Aorta (tissue), 5 donors: ENCODE results near the gene ZBTB42. TPM values are rescaled to one million over a fixed set of nuclear protein-coding genes. Genes with fewer than 3 reads are reported as not detected.
A peak's percentile ranks its signal among the peaks of the same experiment; 100 is the strongest.
"Not testable (repeated sequence)": the region's sequence is repeated elsewhere in the genome, so short reads cannot be mapped to it uniquely, and the experiment has no call there.

Experiments used
- ATAC-seq: fragments of 200-7000 bp; cut with Tn5 transposase; one replicate; pipeline ENCODE4 v1.9.1; 2022; ENCODE audit warnings: moderate library complexity; ENCODE audit not compliant: low FRiP score
- DNase-seq, 2 donors: peaks; one replicate each; pipeline ENCODE4 v3.0.0-alpha.2; 2020
- H3K27ac ChIP-seq, 2 donors: one replicate each; pipeline ENCODE4 v1.5.1; 2013; ENCODE audit warnings: low read length in 2 of 2, mild to moderate bottlenecking in 2 of 2, moderate library complexity in 2 of 2, control low read depth in 1 of 2, inconsistent platforms in 1 of 2, low read depth in 1 of 2
- H3K27me3 ChIP-seq, 2 donors: one replicate each; pipeline ENCODE4 v1.6.1; 2013; ENCODE audit warnings: control low read depth in 1 of 2, low read length in 1 of 2, mild to moderate bottlenecking in 1 of 2, moderate library complexity in 1 of 2; ENCODE audit not compliant: insufficient read depth in 2 of 2, control insufficient read depth in 1 of 2
- H3K36me3 ChIP-seq, 2 donors: one replicate each; pipeline ENCODE4 v1.6.1; 2013; ENCODE audit warnings: control low read depth in 1 of 2, low read length in 1 of 2, mild to moderate bottlenecking in 1 of 2; ENCODE audit not compliant: insufficient read depth in 2 of 2, control insufficient read depth in 1 of 2
- H3K4me1 ChIP-seq, 2 donors: one replicate each; pipeline ENCODE4 v1.6.1; 2013; ENCODE audit warnings: low read length in 2 of 2, control low read depth in 1 of 2, mild to moderate bottlenecking in 1 of 2, moderate library complexity in 1 of 2; ENCODE audit not compliant: insufficient read depth in 2 of 2, control insufficient read depth in 1 of 2
- H3K4me3 ChIP-seq, 2 donors: one replicate each; pipeline ENCODE4 v1.5.1; 2013; ENCODE audit warnings: low read length in 2 of 2, control low read depth in 1 of 2, mild to moderate bottlenecking in 1 of 2
- H3K9me3 ChIP-seq: one replicate; pipeline ENCODE4 v1.6.1; 2013; ENCODE audit warnings: mild to moderate bottlenecking, low read length; ENCODE audit not compliant: control insufficient read depth
- WGBS, 2 donors: extraction: QIAGEN DNeasy Blood & Tissue Kit; methylation state at CpG; one replicate each; pipeline ENCODE4 v1.1.7; 2013; 5-methylcytosine and 5-hydroxymethylcytosine counted together
- intact Hi-C, 2 donors: fragments of 100-400 bp; cut with DNase I; formaldehyde crosslinking; loops; one replicate each; pipeline versions ENCODE4 v1.14.2 to v1.15.0; 2022
- polyA plus RNA-seq, 2 donors: library from polyadenylated mRNA; stranded (reverse); fragments of 200-250 nt; gene quantifications; one replicate each; pipeline ENCODE4 v1.2.3, GENCODE V29; 2013
- total RNA-seq, 2 donors: library from RNA; stranded (reverse); fragmentation: NEBNext Ultra II Directional; extraction: Animal tissue kit (Norgen Biotek cat#: 25700); gene quantifications; one replicate each; pipeline ENCODE4 v1.2.1, GENCODE V29; 2021
- donor health status: healthy with polysubstance abuse.
- donor health status: Bipolar disorder and iron deficiency.
- donor health status: DM: no; HTN: no; CAD: no.
- donor health status: DM: no; HTN: no; CAD: no.
- donor health status: DM: yes; HTN: yes; CAD: no.

Gene ZBTB42
- total and polyA plus RNA-seq, 4 donors: 1.6 to 4.7 (median 3.1) TPM

- H3K36me3 ChIP-seq, H3K4me1 ChIP-seq, H3K27ac ChIP-seq, ATAC-seq, intact Hi-C loops, H3K27me3 ChIP-seq, DNase-seq, H3K9me3 ChIP-seq, H3K4me3 ChIP-seq: not testable (repeated sequence)
- WGBS, 2 donors: 91% methylated on average over 36 to 41 of the region's 41 CpGs
Observed at GRCh38 chr14:104836171-104836935, 35.5 kb downstream of the ZBTB42 start.

- ATAC-seq: no peak
- intact Hi-C loops: no loop called here
- Histone ChIP-seq H3K27ac (no peak overlapping the region), H3K9me3 (no peaks in the 10 kb centered on the region), H3K27me3 (no peaks in the 10 kb centered on the region), H3K36me3 (no peaks in the 10 kb centered on the region), H3K4me1 (peaks cover 0 to 2% of the 10 kb centered on the region in 2 donors), H3K4me3 (no peak overlapping the region)
- 78 to 84% methylated on average over 1 of the region's 1 CpG for WGBS, 2 donors
- DNase-seq: no peak
Observed at GRCh38 chr14:104841730-104842129, 40.8 kb downstream of the ZBTB42 start.

- Histone ChIP-seq H3K36me3 (no peaks in the 10 kb centered on the region), H3K9me3 (no peaks in the 10 kb centered on the region), H3K27me3 (no peaks in the 10 kb centered on the region), H3K27ac (no peak overlapping the region), H3K4me1 (peaks cover 0 to 2% of the 10 kb centered on the region in 2 donors), H3K4me3 (no peak overlapping the region)
- WGBS, 2 donors: 38 to 41% methylated on average over 13 of the region's 13 CpGs
- intact Hi-C loops: no loop called here
- ATAC-seq (no peak), DNase-seq (no peak)
Observed at GRCh38 chr14:104843006-104843405, 42.1 kb downstream of the ZBTB42 start.

- Histone ChIP-seq H3K36me3 (no peaks in the 10 kb centered on the region), H3K9me3 (no peaks in the 10 kb centered on the region), H3K27me3 (no peaks in the 10 kb centered on the region), H3K4me1 (peaks cover 0 to 2% of the 10 kb centered on the region in 2 donors), H3K27ac (no peak overlapping the region), H3K4me3 (peak overlapping the region in 1 of 2 donors; percentile 29)
- intact Hi-C loops: no loop called here
- DNase-seq (peak in 1 of 2 donors; percentile 78), ATAC-seq (peak; percentile 74)
- WGBS, 2 donors: 1% methylated on average over 69 of the region's 69 CpGs
Observed at GRCh38 chr14:104843442-104844305, 42.8 kb downstream of the ZBTB42 start.

GRCh38 chr14:104844306-104845032 lies 43.6 kb downstream of the ZBTB42 start:
- H3K4me1 ChIP-seq: peaks cover 0 to 2% of the 10 kb centered on the region in 2 donors
- no peaks in the 10 kb centered on the region for H3K27me3 ChIP-seq
- intact Hi-C loops: no loop called here
- H3K27ac ChIP-seq: no peak overlapping the region
- DNase-seq (peak in 1 of 2 donors; percentile 77), ATAC-seq (peak; percentile 27)
- no peaks in the 10 kb centered on the region for H3K36me3 ChIP-seq
- H3K4me3 ChIP-seq: no peak overlapping the region
- WGBS, 2 donors: 7% methylated on average over 27 of the region's 27 CpGs
- no peaks in the 10 kb centered on the region for H3K9me3 ChIP-seq

- Histone ChIP-seq H3K4me3 (no peak overlapping the region), H3K27ac (no peak overlapping the region), H3K9me3 (no peaks in the 10 kb centered on the region), H3K36me3 (no peaks in the 10 kb centered on the region), H3K27me3 (no peaks in the 10 kb centered on the region), H3K4me1 (peaks cover 0 to 2% of the 10 kb centered on the region in 2 donors)
- ATAC-seq: no peak
- DNase-seq: no peak
- WGBS, 2 donors: 91 to 95% methylated on average over 4 of the region's 4 CpGs
- intact Hi-C loops: no loop called here
Observed at GRCh38 chr14:104845033-104845666, 44.2 kb downstream of the ZBTB42 start.

GRCh38 chr14:104845834-104846441 lies 45.0 kb downstream of the ZBTB42 start:
- no peak overlapping the region for H3K27ac ChIP-seq
- DNase-seq: no peak
- H3K27me3 ChIP-seq: no peaks in the 10 kb centered on the region
- no peaks in the 10 kb centered on the region for H3K9me3 ChIP-seq
- no peak overlapping the region for H3K4me3 ChIP-seq
- peaks cover 0 to 2% of the 10 kb centered on the region in 2 donors for H3K4me1 ChIP-seq
- WGBS, 2 donors: 89 to 92% methylated on average over 3 of the region's 3 CpGs
- no peak for ATAC-seq
- H3K36me3 ChIP-seq: no peaks in the 10 kb centered on the region
- intact Hi-C loops: no loop called here

- Histone ChIP-seq H3K4me3 (no peak overlapping the region), H3K4me1 (no peaks in the 10 kb centered on the region), H3K36me3 (no peaks in the 10 kb centered on the region), H3K27me3 (no peaks in the 10 kb centered on the region), H3K27ac (no peak overlapping the region), H3K9me3 (no peaks in the 10 kb centered on the region)
- 55 to 62% methylated on average over 8 of the region's 8 CpGs for WGBS, 2 donors
- intact Hi-C loops: no loop called here
- ATAC-seq: no peak
- peak in 1 of 2 donors; percentile 43 for DNase-seq
Observed at GRCh38 chr14:104852280-104852663, 51.4 kb downstream of the ZBTB42 start.
